Prostate gland (tissue), 2 donors: Measurements from ENCODE around the gene BANF1. TPM values are rescaled to one million over a fixed set of nuclear protein-coding genes. Genes with fewer than 3 reads are reported as not detected.

ENCODE experiments used
- DNase-seq: peaks from one replicate; pipeline ENCODE4 v3.0.0-alpha.2; 2019; ENCODE audit warnings: low spot score
- H3K27ac ChIP-seq, 2 donors: fragments of 200-600 bp; sonication (generic); 2 replicates each; pipeline ENCODE4 v1.5.1; 2017 to 2019
- H3K27me3 ChIP-seq: fragments of 200-600 bp; sonication (generic); replicated peaks from 2 replicates; pipeline ENCODE4 v1.5.1; 2019; ENCODE audit not compliant: insufficient read depth
- H3K36me3 ChIP-seq, 2 donors: fragments of 200-600 bp; sonication (generic); 1 replicate in 1 of 2; 2 replicates in 1 of 2; pipeline versions ENCODE4 v1.5.1 to v1.8.1; 2017 to 2019
- H3K4me1 ChIP-seq: fragments of 200-600 bp; sonication (generic); replicated peaks from 2 replicates; pipeline ENCODE4 v1.5.1; 2019
- H3K4me3 ChIP-seq, 2 donors: fragments of 200-600 bp; sonication (generic); 2 replicates each; pipeline ENCODE4 v1.5.1; 2017 to 2019
- H3K9me3 ChIP-seq: fragments of 200-600 bp; sonication (generic); 2 replicates; pipeline ENCODE4 v1.5.1; 2017
- POLR2A ChIP-seq: fragments of 450-650 bp; IDR thresholded peaks from one replicate; pipeline ENCODE4 v1.6.1; 2016; ENCODE audit warnings: antibody characterized with exemption, mild to moderate bottlenecking
- POLR2AphosphoS5 ChIP-seq: sonication (generic); formaldehyde crosslinking; IDR thresholded peaks from one replicate; pipeline ENCODE4 v1.6.1; 2017; ENCODE audit warnings: antibody characterized with exemption
- WGBS: methylation state at CpG from one replicate; pipeline ENCODE4 v1.1.5; 2018; 5-methylcytosine and 5-hydroxymethylcytosine counted together
- intact Hi-C: fragments of 100-400 bp; cut with DNase I; formaldehyde crosslinking; loops from one replicate; pipeline ENCODE4 v1.14.2; 2022
- total RNA-seq, 2 donors: library from RNA; depleted of rRNA; stranded (reverse); fragments of >200 nt; gene quantifications; one replicate each; pipeline ENCODE4 v1.1.0, GENCODE V29; 2016
- TF ChIP-seq, protein P1 (sequence below), 4 experiments: fragments of 200-600 bp in 2 of 4; fragments of 450-650 bp in 2 of 4; sonication (generic) in 2 of 4; IDR thresholded peaks; 1 replicate in 3 of 4; 2 replicates in 1 of 4; pipeline ENCODE4 v1.5.1; 2016 to 2019; ENCODE audit warnings: antibody characterized with exemption in 4 of 4, mild to moderate bottlenecking in 2 of 4, moderate library complexity in 2 of 4

The BANF1 gene
- total RNA-seq, 2 donors from 2014 or later, result 59.4 to 78.8 TPM

DNA sequence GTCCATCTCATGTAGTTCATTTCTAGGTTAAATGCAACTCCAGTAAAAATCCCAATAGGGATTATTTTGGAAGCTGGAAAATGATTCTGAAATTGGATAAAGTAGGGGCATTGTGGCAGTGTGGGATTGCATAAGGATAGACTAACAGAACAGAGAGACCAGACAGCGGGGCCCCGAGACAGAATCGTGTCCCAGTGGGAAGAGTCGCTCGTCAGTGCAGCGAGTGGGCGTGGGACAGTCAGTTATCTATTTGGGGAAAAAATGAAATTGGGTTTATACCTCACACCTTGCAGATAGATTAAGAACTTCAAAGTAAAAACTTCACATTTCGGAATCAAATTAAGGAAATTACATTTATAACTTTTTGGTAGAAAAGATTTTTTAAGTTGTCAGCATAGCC, 30.2 kb upstream of the BANF1 start:
- no peak for DNase-seq
- Histone ChIP-seq H3K9me3 (no peaks in the 10 kb centered on the region), H3K4me3 (no peak overlapping the region), H3K4me1 (no peaks in the 10 kb centered on the region), H3K27ac (no peak overlapping the region), H3K36me3 (peaks cover 0 to 7% of the 10 kb centered on the region in 2 donors), H3K27me3 (no peaks in the 10 kb centered on the region)
- TF ChIP-seq POLR2AphosphoS5 (no peak), POLR2A (no peak)
- TF ChIP-seq, protein P1, sequence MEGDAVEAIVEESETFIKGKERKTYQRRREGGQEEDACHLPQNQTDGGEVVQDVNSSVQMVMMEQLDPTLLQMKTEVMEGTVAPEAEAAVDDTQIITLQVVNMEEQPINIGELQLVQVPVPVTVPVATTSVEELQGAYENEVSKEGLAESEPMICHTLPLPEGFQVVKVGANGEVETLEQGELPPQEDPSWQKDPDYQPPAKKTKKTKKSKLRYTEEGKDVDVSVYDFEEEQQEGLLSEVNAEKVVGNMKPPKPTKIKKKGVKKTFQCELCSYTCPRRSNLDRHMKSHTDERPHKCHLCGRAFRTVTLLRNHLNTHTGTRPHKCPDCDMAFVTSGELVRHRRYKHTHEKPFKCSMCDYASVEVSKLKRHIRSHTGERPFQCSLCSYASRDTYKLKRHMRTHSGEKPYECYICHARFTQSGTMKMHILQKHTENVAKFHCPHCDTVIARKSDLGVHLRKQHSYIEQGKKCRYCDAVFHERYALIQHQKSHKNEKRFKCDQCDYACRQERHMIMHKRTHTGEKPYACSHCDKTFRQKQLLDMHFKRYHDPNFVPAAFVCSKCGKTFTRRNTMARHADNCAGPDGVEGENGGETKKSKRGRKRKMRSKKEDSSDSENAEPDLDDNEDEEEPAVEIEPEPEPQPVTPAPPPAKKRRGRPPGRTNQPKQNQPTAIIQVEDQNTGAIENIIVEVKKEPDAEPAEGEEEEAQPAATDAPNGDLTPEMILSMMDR (IDR thresholded peaks at IDR 0.05), result no peak
- intact Hi-C loops, result no loop called here
- WGBS, result 93% methylated on average over 8 of the region's 8 CpGs

DNA sequence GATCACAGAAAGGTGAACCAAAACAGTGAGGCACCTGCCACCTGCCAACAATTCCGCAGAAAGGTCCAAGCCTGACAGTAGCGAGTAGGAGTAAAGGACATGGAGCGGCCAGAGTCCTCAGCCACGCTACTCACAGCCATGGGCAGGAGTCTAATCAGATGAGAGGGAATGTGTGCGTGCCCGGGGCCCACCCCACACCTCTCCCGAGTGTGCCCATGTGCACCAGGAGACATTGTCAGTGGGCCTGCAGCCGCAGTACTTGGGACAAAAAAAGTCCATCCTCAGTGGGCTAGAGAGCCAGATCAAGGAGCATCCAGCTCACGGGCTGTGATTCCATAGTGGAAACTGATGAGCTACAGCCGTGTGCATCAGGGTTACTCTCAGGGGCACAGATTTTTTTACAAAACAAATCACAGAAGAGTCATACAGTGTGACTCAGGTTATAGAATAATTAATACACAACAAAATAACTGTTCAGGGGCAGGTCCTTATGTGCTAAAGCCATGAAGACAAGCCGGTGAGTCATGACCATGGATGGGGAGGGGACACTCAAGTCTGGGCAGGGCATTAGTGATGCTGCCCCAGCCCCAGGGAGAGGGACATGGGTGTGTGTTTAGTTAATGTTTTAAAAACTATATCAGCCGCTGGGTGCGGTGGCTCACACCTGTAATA, 28.7 kb upstream of the BANF1 start:
- 97% methylated on average over 13 of the region's 13 CpGs for WGBS
- H3K9me3 ChIP-seq, result no peaks in the 10 kb centered on the region
- no peak overlapping the region for H3K4me3 ChIP-seq
- H3K27me3 ChIP-seq, result no peaks in the 10 kb centered on the region
- DNase-seq, result no peak
- H3K27ac ChIP-seq, result no peak overlapping the region
- TF ChIP-seq, protein P1 (IDR thresholded peaks at IDR 0.05), result no peak
- TF ChIP-seq POLR2A (no peak), POLR2AphosphoS5 (no peak)
- peaks cover 2 to 15% of the 10 kb centered on the region in 2 donors for H3K36me3 ChIP-seq
- H3K4me1 ChIP-seq, result no peaks in the 10 kb centered on the region
- intact Hi-C loops, result no loop called here

DNA sequence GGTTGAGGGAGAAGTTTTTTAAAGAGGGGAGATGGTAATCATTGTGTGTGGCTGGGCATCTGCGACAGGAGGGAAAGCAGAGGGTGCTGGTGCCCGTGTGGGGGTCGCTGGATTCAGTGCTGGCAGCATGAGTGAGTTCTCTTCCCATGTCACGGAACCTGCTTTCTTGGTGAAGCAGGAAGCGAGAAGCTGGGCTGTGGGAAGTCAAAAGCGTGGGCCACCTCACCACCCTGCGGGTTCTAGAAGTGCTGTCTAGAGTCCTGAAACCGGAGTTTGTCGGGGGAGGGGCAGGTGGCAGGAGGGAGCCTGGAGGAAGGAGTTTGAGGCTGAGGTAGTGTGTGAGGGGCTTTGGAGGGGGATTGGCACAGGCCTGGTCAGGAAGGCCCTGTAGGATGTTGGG, 26.5 kb upstream of the BANF1 start:
- no peaks in the 10 kb centered on the region for H3K4me1 ChIP-seq
- peaks cover 2 to 15% of the 10 kb centered on the region in 2 donors for H3K36me3 ChIP-seq
- H3K27ac ChIP-seq, result no peak overlapping the region
- 92% methylated on average over 9 of the region's 9 CpGs for WGBS
- TF ChIP-seq POLR2A (no peak), POLR2AphosphoS5 (no peak)
- TF ChIP-seq, protein P1 (IDR thresholded peaks at IDR 0.05), result no peak
- H3K9me3 ChIP-seq, result no peaks in the 10 kb centered on the region
- H3K27me3 ChIP-seq, result no peaks in the 10 kb centered on the region
- DNase-seq, result no peak
- intact Hi-C loops, result no loop called here
- H3K4me3 ChIP-seq, result no peak overlapping the region

DNA sequence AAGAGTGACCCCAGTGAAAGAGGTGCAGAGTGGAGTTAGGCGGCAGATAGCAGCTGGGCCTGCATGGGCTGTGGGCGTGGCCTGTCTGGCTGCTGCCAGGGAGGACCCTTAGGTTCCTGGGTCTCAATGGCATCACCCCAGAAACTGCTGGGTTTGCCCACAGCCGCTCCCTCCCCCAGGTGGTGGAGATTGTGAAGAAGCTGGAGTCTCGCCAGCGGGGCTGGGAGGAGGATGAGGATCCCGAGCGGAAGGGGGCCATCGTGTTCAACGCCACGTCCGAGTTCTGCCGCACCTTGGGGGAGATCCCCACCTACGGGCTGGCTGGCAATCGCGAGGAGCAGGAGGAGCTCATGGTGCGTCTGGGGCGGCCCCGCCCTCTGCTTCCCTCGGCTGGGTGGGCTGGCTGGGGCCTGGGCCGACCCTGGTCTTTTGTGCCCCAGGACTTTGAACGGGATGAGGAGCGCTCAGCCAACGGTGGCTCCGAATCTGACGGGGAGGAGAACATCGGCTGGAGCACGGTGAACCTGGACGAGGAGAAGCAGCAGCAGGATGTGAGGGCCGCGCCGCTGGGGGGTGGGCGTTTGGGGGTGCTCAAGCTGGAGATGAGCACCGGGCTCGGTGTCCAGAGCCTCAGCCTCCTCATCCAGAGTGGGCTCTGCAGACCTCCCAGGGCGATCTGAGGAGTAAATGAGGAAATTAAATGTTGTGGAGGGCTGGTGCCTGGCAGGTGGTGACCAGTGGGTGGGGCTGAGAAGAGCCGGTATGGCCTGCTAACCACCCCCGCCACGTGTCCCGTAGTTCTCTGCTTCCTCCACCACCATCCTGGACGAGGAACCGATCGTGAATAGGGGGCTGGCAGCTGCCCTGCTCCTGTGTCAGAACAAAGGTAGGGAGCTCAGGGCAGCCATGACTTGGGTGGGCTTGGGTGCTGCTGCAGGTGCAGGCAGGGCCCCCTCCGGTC, 25.8 kb upstream of the BANF1 start:
- no peak for TF ChIP-seq POLR2A
- no peak for TF ChIP-seq POLR2AphosphoS5
- TF ChIP-seq, protein P1 (IDR thresholded peaks at IDR 0.05), result no peak
- Histone ChIP-seq H3K4me3 (no peak overlapping the region), H3K27ac (no peak overlapping the region), H3K4me1 (no peaks in the 10 kb centered on the region), H3K9me3 (no peaks in the 10 kb centered on the region), H3K27me3 (no peaks in the 10 kb centered on the region), H3K36me3 (peaks cover 2 to 15% of the 10 kb centered on the region in 2 donors)
- WGBS, result 77% methylated on average over 42 of the region's 43 CpGs
- DNase-seq, result no peak
- intact Hi-C loops, result no loop called here
